CD4-positive, alpha-beta memory T cell (primary cell): ENCODE measurements around the gene MFN1. TPM values are rescaled to one million over a fixed set of nuclear protein-coding genes. Genes with fewer than 3 reads are reported as not detected.

Source experiments
- CTCF ChIA-PET: fragments of 350-600 bp; sonication (Branson Sonifier 250); formaldehyde crosslinking; loops from one replicate; lab custom pipeline; 2021; ENCODE audit warnings: inconsistent platforms; ENCODE audit not compliant: partially characterized antibody; lab: Charles Lee
- POLR2A ChIA-PET: fragments of 350-600 bp; sonication (Branson Sonifier 250); formaldehyde crosslinking; loops from one replicate; lab custom pipeline; 2021; ENCODE audit not compliant: partially characterized antibody; lab: Charles Lee
- DNase-seq, 5 donors: peaks; one replicate each; pipeline versions ENCODE4 v3.0.0 to v3.0.0-alpha.2; 2020 to 2022; ENCODE audit warnings: mixed read lengths in 1 of 5
- H3K27ac ChIP-seq: one replicate; pipeline ENCODE4 v1.7.0; 2013; ENCODE audit warnings: low read depth, low read length
- H3K27me3 ChIP-seq: 2 replicates; pipeline ENCODE4 v1.7.0; 2013; ENCODE audit warnings: mild to moderate bottlenecking, low read length, moderate library complexity; ENCODE audit not compliant: insufficient read depth
- H3K36me3 ChIP-seq: 2 replicates; pipeline ENCODE4 v1.7.0; 2013; ENCODE audit warnings: mild to moderate bottlenecking, low read length, moderate library complexity; ENCODE audit not compliant: insufficient read depth
- H3K4me1 ChIP-seq: 2 replicates; pipeline ENCODE4 v1.7.0; 2013; ENCODE audit warnings: mild to moderate bottlenecking, low read length, moderate library complexity; ENCODE audit not compliant: insufficient read depth
- H3K4me3 ChIP-seq, 2 donors: one replicate each; pipeline ENCODE4 v1.7.0; 2013; ENCODE audit warnings: low read length in 2 of 2, mild to moderate bottlenecking in 1 of 2
- H3K9me3 ChIP-seq, 2 donors: one replicate each; pipeline ENCODE4 v1.7.0; 2013; ENCODE audit warnings: low read length in 2 of 2, control low read depth in 1 of 2; ENCODE audit not compliant: control insufficient read depth in 1 of 2
- H3K27ac Mint-ChIP-seq, 7 donors: one replicate each; pipeline ENCODE4 v1.8.0; 2020 to 2021; ENCODE audit warnings: mixed read lengths in 7 of 7, mild to moderate bottlenecking in 6 of 7, inconsistent platforms in 3 of 7, moderate library complexity in 3 of 7
- H3K27me3 Mint-ChIP-seq, 2 donors: one replicate each; pipeline ENCODE4 v1.8.0; 2020 to 2021; ENCODE audit warnings: mixed read lengths in 2 of 2
- H3K36me3 Mint-ChIP-seq, 2 donors: one replicate each; pipeline ENCODE4 v1.8.0; 2020 to 2021; ENCODE audit warnings: mixed read lengths in 2 of 2, inconsistent platforms in 1 of 2, mild to moderate bottlenecking in 1 of 2
- H3K4me1 Mint-ChIP-seq, 4 donors: one replicate each; pipeline ENCODE4 v1.8.0; 2020 to 2021; ENCODE audit warnings: mixed read lengths in 4 of 4, mild to moderate bottlenecking in 1 of 4
- H3K4me3 Mint-ChIP-seq, 8 donors: one replicate each; pipeline ENCODE4 v1.8.0; 2020 to 2021; ENCODE audit warnings: mixed read lengths in 8 of 8, mild to moderate bottlenecking in 7 of 8, moderate library complexity in 6 of 8, inconsistent platforms in 3 of 8
- H3K9me3 Mint-ChIP-seq, 8 donors: one replicate each; pipeline ENCODE4 v1.8.0; 2020 to 2021; ENCODE audit warnings: mixed read lengths in 8 of 8, mild to moderate bottlenecking in 5 of 8, inconsistent platforms in 3 of 8, moderate library complexity in 1 of 8
- intact Hi-C: fragments of 100-400 bp; cut with micrococcal nuclease; formaldehyde crosslinking; loops from one replicate; pipeline ENCODE4 v1.15.1; 2023
- polyA plus RNA-seq, 2 donors: library from polyadenylated mRNA; unstranded; fragments of 300-500 nt; fragmentation: Illumina TruSeq; gene quantifications; one replicate each; pipeline ENCODE4 v1.2.3, GENCODE V29; 2021
- total RNA-seq, 2 experiments: library from RNA; stranded (reverse); gene quantifications; one replicate each; pipeline ENCODE4 v1.2.3, GENCODE V29; 2021

MFN1 gene
- total and polyA plus RNA-seq, 4 experiments from 2014 or later, result 8.3 to 58.3 (median 32.6) TPM

DNA sequence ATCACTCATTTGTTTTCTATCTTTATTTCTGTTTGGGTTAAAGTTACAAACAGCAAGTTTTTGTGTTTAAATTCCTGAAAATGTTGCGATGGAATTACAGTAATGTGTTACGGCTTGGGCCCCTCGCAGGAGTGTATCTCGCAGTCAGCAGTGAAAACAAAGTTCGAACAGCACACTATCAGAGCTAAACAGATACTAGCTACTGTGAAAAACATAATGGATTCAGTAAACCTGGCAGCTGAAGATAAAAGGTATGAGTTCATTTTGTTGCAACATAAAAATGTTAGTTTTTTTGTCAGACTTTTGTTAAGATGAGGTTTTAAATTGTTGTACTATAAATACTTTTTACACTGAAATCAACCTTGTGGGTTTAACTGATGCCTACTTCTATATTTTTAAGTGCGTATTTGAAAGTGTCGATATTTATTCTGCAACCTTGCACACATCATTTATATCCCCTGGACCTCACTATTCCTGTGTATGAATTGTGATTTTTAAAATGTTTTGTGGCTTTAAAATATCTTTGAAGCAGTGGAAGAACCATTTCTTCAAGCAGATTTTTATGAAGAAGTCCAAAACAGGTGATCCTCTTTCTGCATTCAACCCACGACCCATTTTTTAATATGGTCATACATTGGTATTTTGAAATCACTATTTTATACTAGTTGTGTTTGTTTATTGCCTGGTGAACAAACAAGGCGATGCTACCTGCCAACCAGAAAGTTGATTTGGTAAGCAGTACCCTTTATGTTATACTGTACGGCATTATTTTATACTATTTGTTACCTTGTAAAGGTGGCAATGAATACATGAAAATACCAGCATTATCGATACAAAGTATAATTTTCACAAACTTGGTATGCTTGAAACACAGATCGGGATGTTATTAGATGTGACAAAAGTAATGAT, 27.8 kb downstream of the MFN1 start:
- Mint-ChIP-seq H3K4me1 (no peaks in the 10 kb centered on the region), H3K27ac (no peak overlapping the region), H3K9me3 (no peaks in the 10 kb centered on the region), H3K36me3 (peaks cover 42 to 63% of the 10 kb centered on the region in 2 donors), H3K27me3 (no peaks in the 10 kb centered on the region), H3K4me3 (no peak overlapping the region)
- Histone ChIP-seq H3K27ac (no peak overlapping the region), H3K9me3 (no peaks in the 10 kb centered on the region), H3K36me3 (peaks cover 33% of the 10 kb centered on the region), H3K4me3 (no peak overlapping the region), H3K27me3 (no peaks in the 10 kb centered on the region), H3K4me1 (no peaks in the 10 kb centered on the region)
- CTCF ChIA-PET, result no interaction called here
- POLR2A ChIA-PET, result no interaction called here
- DNase-seq, result no peak
- intact Hi-C loops, result no loop called here

DNA sequence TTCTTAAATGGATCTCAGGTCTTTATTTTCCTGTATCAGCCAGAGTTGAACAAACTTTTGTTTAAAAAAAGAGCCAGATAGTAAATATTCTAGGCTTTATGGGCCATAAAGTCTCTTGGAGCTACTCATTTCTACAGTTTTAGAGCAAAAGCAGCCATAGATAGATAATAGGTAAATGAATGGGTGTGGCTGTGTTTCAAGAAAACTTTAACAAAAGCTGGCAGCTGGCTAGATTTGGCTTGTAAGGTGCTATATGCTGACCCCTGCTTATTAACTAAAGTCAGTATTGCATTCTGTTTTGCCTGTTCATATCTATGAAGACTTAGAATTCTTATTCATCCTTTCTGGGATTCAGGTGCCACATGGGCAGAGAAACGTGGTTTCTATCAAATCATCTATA, 29.0 kb downstream of the MFN1 start:
- H3K36me3 ChIP-seq, result peaks cover 31% of the 10 kb centered on the region
- ChIA-PET POLR2A (no interaction called here), CTCF (interaction anchor here (1.2 kb wide), 1 partner anchor 19 kb away, joined by 4 read pairs; no protein-coding TSS in a partner anchor)
- intact Hi-C loops, result no loop called here
- no peaks in the 10 kb centered on the region for H3K4me1 ChIP-seq
- H3K4me3 Mint-ChIP-seq, result no peak overlapping the region
- no peaks in the 10 kb centered on the region for H3K27me3 ChIP-seq
- H3K27me3 Mint-ChIP-seq, result no peaks in the 10 kb centered on the region
- peaks cover 44 to 62% of the 10 kb centered on the region in 2 donors for H3K36me3 Mint-ChIP-seq
- DNase-seq, result no peak
- no peaks in the 10 kb centered on the region for H3K9me3 Mint-ChIP-seq
- no peak overlapping the region for H3K27ac Mint-ChIP-seq
- no peak overlapping the region for H3K4me3 ChIP-seq
- no peak overlapping the region for H3K27ac ChIP-seq
- H3K9me3 ChIP-seq, result no peaks in the 10 kb centered on the region
- no peaks in the 10 kb centered on the region for H3K4me1 Mint-ChIP-seq

DNA sequence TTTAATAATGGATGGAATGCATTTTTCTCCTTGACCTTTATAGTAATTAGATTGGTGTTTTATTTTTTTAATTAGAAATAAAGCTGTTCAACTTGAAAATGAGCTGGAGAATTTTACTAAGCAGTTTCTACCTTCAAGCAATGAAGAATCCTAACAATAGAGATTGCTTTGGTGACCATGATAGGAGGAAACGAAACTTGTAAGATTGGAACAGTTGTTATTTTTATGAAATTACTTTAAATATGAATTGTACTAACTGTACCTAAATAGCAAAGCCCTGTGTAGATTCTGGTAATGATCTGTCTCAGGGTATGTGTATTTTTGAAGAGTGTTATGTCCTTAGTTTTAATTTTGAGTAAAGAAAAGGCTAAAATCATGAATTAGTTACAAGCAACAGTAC, 44.4 kb downstream of the MFN1 start:
- Histone ChIP-seq H3K27me3 (no peaks in the 10 kb centered on the region), H3K27ac (no peak overlapping the region), H3K4me1 (no peaks in the 10 kb centered on the region), H3K9me3 (no peaks in the 10 kb centered on the region), H3K4me3 (no peak overlapping the region), H3K36me3 (peaks cover 6% of the 10 kb centered on the region)
- peaks cover 0 to 1% (median 0%) of the 10 kb centered on the region in 4 donors for H3K4me1 Mint-ChIP-seq
- no peaks in the 10 kb centered on the region for H3K9me3 Mint-ChIP-seq
- DNase-seq, result no peak
- intact Hi-C loops, result no loop called here
- H3K27me3 Mint-ChIP-seq, result no peaks in the 10 kb centered on the region
- POLR2A ChIA-PET, result no interaction called here
- H3K4me3 Mint-ChIP-seq, result no peak overlapping the region
- no peak overlapping the region for H3K27ac Mint-ChIP-seq
- H3K36me3 Mint-ChIP-seq, result peaks cover 50 to 59% of the 10 kb centered on the region in 2 donors
- CTCF ChIA-PET, result no interaction called here

DNA sequence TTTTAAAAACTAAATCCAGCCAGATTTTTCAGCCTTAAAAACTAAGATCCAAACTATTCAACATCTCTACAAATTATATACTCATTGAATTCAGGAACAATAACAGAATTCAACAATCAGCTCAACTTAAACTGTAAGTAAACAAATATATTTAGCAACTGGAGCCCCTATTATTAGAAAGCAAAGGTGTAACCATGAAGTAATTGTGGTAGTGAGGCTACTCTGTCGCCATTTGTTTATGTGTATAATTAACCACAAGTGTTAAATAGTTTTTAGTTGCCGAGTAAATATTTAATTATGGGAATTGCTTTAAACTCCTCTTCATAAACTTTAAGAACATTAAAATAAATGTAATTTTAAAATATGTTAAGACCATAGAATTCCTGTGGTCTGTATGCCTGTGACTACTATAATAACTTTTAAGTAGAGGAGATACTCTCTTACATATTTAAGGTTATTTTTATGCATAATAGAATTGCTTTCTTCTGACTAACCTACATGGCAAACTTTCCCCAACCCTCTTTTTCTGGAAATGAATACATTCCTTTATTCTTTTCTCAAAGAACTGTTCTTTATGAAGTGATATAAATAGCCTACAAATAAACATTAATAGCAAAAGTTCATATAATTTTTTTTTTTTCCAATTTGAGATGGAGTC, 51.2 kb downstream of the MFN1 start:
- ChIA-PET CTCF (no interaction called here), POLR2A (no interaction called here)
- DNase-seq, result no peak
- H3K36me3 ChIP-seq, result no peaks in the 10 kb centered on the region
- H3K9me3 Mint-ChIP-seq, result no peaks in the 10 kb centered on the region
- H3K27me3 Mint-ChIP-seq, result no peaks in the 10 kb centered on the region
- H3K4me3 Mint-ChIP-seq, result no peak overlapping the region
- no peak overlapping the region for H3K27ac Mint-ChIP-seq
- no peaks in the 10 kb centered on the region for H3K27me3 ChIP-seq
- H3K36me3 Mint-ChIP-seq, result peaks cover 29 to 39% of the 10 kb centered on the region in 2 donors
- no peak overlapping the region for H3K4me3 ChIP-seq
- H3K4me1 ChIP-seq, result no peaks in the 10 kb centered on the region
- intact Hi-C loops, result no loop called here
- H3K27ac ChIP-seq, result no peak overlapping the region
- no peaks in the 10 kb centered on the region for H3K4me1 Mint-ChIP-seq
- no peaks in the 10 kb centered on the region for H3K9me3 ChIP-seq

DNA sequence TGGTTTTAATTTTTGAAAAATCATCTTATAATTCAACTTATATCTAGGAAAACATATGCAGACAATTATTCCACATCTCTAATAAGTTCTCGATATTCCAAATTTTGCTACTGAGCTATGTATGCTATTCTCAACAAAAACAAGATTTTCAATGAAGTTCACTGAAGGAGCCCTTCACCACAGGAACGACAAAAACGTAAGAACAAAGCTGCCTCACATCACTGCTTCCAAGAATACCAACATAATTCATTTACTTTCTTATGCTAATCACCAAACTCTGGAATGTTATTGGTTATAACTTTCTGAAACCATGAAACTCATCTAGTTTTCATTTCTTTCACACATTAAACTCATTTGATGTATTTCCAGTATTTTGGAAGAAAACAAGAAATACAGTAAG, 54.1 kb downstream of the MFN1 start:
- intact Hi-C loops, result no loop called here
- H3K9me3 ChIP-seq, result no peaks in the 10 kb centered on the region
- Mint-ChIP-seq H3K4me1 (no peaks in the 10 kb centered on the region), H3K27ac (no peak overlapping the region), H3K4me3 (no peak overlapping the region), H3K36me3 (peaks cover 18 to 20% of the 10 kb centered on the region in 2 donors), H3K27me3 (no peaks in the 10 kb centered on the region), H3K9me3 (no peaks in the 10 kb centered on the region)
- H3K27ac ChIP-seq, result no peak overlapping the region
- no peak overlapping the region for H3K4me3 ChIP-seq
- ChIA-PET POLR2A (no interaction called here), CTCF (no interaction called here)
- no peaks in the 10 kb centered on the region for H3K4me1 ChIP-seq
- H3K36me3 ChIP-seq, result no peaks in the 10 kb centered on the region
- no peak for DNase-seq
- no peaks in the 10 kb centered on the region for H3K27me3 ChIP-seq

DNA sequence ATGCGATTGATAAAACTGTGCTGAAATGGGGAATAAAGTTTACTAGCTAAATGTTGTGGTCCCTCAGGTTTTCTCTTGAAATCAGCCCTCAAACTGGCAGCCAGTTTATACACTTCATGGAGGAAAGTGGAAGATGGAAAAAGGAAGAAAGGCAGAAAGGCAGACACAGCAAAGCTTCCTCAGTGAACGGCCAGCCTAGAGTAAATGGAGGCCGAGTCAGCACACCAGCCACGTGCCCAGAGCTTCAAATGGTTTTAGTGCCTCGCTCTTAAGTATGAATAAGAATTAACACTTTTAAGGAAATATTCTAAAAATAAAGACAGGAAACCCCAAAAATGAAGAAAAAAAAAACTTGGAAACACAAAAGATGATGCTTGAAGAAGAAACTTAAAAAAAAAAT, 55.5 kb downstream of the MFN1 start:
- no peak overlapping the region for H3K27ac ChIP-seq
- H3K9me3 Mint-ChIP-seq, result no peaks in the 10 kb centered on the region
- ChIA-PET CTCF (no interaction called here), POLR2A (interaction anchor here (0.6 kb wide), 1 partner anchor 27 kb away, joined by 3 read pairs; no protein-coding TSS in a partner anchor)
- no peak overlapping the region for H3K4me3 Mint-ChIP-seq
- H3K4me3 ChIP-seq, result no peak overlapping the region
- H3K9me3 ChIP-seq, result no peaks in the 10 kb centered on the region
- peaks cover 11 to 15% of the 10 kb centered on the region in 2 donors for H3K36me3 Mint-ChIP-seq
- H3K4me1 Mint-ChIP-seq, result no peaks in the 10 kb centered on the region
- no peaks in the 10 kb centered on the region for H3K27me3 Mint-ChIP-seq
- no peaks in the 10 kb centered on the region for H3K27me3 ChIP-seq
- no peaks in the 10 kb centered on the region for H3K36me3 ChIP-seq
- DNase-seq, result no peak
- no peaks in the 10 kb centered on the region for H3K4me1 ChIP-seq
- intact Hi-C loops, result no loop called here
- no peak overlapping the region for H3K27ac Mint-ChIP-seq

DNA sequence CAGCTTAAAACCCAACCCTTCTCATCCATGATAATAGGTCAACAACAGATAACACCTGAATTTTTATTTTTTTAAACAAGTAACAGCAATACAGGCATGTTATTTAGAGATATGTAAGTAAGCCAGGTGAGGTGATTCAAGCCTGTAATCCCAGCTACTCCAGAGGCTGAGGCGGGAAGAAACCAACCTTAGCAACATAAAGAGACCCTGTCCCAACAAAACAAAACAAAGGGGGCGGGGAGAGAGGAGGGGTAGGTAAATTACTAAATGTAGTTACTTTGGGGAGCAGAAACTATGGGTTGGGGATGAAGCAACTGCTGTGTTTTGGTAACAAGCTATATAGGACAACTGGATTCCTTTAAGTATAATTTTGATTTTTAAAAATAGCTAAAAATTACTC, 56.8 kb downstream of the MFN1 start:
- H3K4me1 Mint-ChIP-seq, result no peaks in the 10 kb centered on the region
- no peak overlapping the region for H3K4me3 Mint-ChIP-seq
- no peaks in the 10 kb centered on the region for H3K27me3 Mint-ChIP-seq
- Histone ChIP-seq H3K4me1 (no peaks in the 10 kb centered on the region), H3K4me3 (no peak overlapping the region), H3K36me3 (no peaks in the 10 kb centered on the region), H3K9me3 (no peaks in the 10 kb centered on the region), H3K27me3 (no peaks in the 10 kb centered on the region), H3K27ac (no peak overlapping the region)
- H3K9me3 Mint-ChIP-seq, result no peaks in the 10 kb centered on the region
- peaks cover 11 to 13% of the 10 kb centered on the region in 2 donors for H3K36me3 Mint-ChIP-seq
- no peak for DNase-seq
- intact Hi-C loops, result no loop called here
- CTCF ChIA-PET, result no interaction called here
- no peak overlapping the region for H3K27ac Mint-ChIP-seq
- POLR2A ChIA-PET, result interaction anchor here (0.9 kb wide), 1 partner anchor 12 kb away, joined by 3 read pairs; no protein-coding TSS in a partner anchor
